Measurements from ENCODE around the gene PEX12. TPM values are rescaled to one million over a fixed set of nuclear protein-coding genes. Genes with fewer than 3 reads are reported as not detected.
"Not testable (repeated sequence)": the region's sequence is repeated elsewhere in the genome, so short reads cannot be mapped to it uniquely, and the experiment has no call there.

The PEX12 gene
- total RNA-seq, 6 experiments from 2014 or later = 6.2 to 9.0 (median 7.2) TPM

DNA sequence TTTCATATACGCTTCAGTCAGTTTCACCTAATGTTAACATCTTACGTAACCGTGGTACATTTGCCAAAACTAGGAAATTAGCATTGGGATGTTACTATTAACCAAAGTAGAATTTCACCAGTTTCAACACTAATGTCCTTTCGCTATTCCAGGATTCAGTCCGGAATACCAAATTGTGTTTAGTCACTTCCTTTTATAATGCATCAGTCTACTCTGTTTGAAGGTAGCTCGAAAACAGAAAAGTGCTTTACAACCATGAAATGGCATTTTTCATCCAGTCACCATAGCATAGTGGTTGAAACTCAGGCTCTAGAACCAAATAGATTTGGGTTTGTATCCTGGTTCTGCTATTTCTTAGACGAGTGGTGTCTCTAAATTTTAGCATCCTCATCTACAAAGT is 38.2 kb upstream of the PEX12 start:
- peaks cover 1% of the 10 kb centered on the region; the same call in 1 of the 2 replicates for H3K36me3 Mint-ChIP-seq (ENCODE audit: low read depth)
- H3K4me3 Mint-ChIP-seq = no peak overlapping the region
- H3K4me1 Mint-ChIP-seq (ENCODE audit: low read depth) = no peaks in the 10 kb centered on the region
- TF ChIP-seq, protein P1, sequence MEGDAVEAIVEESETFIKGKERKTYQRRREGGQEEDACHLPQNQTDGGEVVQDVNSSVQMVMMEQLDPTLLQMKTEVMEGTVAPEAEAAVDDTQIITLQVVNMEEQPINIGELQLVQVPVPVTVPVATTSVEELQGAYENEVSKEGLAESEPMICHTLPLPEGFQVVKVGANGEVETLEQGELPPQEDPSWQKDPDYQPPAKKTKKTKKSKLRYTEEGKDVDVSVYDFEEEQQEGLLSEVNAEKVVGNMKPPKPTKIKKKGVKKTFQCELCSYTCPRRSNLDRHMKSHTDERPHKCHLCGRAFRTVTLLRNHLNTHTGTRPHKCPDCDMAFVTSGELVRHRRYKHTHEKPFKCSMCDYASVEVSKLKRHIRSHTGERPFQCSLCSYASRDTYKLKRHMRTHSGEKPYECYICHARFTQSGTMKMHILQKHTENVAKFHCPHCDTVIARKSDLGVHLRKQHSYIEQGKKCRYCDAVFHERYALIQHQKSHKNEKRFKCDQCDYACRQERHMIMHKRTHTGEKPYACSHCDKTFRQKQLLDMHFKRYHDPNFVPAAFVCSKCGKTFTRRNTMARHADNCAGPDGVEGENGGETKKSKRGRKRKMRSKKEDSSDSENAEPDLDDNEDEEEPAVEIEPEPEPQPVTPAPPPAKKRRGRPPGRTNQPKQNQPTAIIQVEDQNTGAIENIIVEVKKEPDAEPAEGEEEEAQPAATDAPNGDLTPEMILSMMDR (IDR thresholded peaks at IDR 0.05) = no peak
- no peak for DNase-seq
- no peaks in the 10 kb centered on the region for H3K9me3 Mint-ChIP-seq
- H3K27ac Mint-ChIP-seq = no peak overlapping the region
- peaks cover 2% of the 10 kb centered on the region; the same call in 1 of the 2 replicates for H3K27me3 Mint-ChIP-seq (ENCODE audit: insufficient read depth)

DNA sequence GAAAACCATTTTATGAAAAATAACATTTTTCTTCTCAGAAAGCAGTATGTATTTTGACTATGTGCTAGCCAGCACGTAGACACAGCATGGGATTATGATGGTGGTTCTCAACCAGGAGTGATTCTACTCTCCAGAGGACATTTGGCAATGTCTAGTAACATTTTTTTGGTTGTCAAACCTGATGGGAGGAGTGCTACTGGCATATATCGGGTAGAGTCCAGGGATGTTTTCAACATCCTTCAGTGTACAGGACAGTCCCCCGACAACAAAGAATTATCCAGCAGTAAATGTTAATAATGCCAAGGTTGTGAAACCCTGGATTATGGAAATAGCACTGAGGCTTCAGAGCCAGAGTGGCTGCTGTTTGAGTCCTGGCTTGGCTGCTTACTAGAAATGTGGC is 36.4 kb upstream of the PEX12 start:
- H3K27ac Mint-ChIP-seq = no peak overlapping the region

DNA sequence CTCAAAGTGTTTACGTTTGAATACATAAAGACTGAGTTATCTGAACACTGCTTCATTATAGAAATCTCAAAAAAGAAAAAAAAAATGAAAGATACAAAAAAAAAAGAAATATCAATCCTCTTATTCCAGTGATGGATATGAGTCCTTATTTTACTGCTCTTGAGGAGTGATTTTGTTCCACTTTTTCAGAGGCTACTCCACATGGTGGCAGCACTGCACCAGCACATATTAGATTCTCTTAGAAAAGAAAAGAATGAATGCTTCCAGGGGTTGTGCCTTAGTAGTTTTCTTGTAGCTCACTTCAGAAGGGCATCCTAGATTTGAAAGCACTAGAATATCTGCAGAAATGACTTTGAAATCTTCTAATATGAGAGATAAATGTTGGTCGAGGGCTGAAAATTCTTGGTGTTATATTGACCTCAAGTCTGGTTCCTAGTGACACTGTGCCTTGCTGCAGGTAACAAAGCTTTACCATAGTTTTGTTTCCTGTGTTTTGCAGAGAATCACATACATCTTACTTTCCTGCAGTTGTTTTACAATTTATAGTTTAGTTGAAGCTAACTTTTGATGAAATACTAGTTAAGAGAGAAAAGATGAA is 34.7 kb upstream of the PEX12 start:
- Mint-ChIP-seq H3K4me3 (no peak overlapping the region), H3K9me3 (no peaks in the 10 kb centered on the region), H3K4me1 (ENCODE audit: low read depth) (no peaks in the 10 kb centered on the region), H3K27ac (no peak overlapping the region), H3K27me3 (ENCODE audit: insufficient read depth) (no peaks in the 10 kb centered on the region), H3K36me3 (ENCODE audit: low read depth) (peaks cover 6% of the 10 kb centered on the region; the same call in 1 of the 2 replicates)
- TF ChIP-seq, protein P1 (IDR thresholded peaks at IDR 0.05) = peak; percentile 81
- DNase-seq = peak; percentile 50

More for the DNA sequence above, 36.4 kb upstream of the PEX12 start:
- Mint-ChIP-seq H3K4me3 (no peak overlapping the region), H3K9me3 (no peaks in the 10 kb centered on the region), H3K27me3 (ENCODE audit: insufficient read depth) (peaks cover 2% of the 10 kb centered on the region; the same call in 1 of the 2 replicates), H3K36me3 (ENCODE audit: low read depth) (peaks cover 6% of the 10 kb centered on the region; the same call in 1 of the 2 replicates), H3K4me1 (ENCODE audit: low read depth) (no peaks in the 10 kb centered on the region)
- no peak for DNase-seq
- TF ChIP-seq, protein P1 (IDR thresholded peaks at IDR 0.05) = no peak

DNA sequence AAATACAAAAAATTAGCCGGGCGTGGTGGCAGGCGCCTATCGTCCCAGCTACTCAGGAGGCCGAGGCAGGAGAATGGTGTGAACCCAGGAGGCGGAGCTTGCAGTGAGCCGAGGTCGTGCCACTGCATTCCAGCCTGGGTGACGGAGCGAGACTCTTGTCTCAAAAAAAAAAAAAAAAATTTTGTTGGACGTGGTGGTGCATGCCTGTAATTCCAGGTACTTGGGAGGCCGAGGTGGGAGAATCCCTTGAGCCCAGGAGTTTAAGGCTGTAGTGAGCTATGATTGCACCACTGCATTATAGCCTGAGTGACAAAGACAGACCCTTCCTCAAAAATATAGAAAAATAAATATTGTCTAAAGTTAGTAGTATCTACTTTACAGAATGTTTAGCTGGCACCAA is 32.4 kb upstream of the PEX12 start:
- H3K27me3 Mint-ChIP-seq (ENCODE audit: insufficient read depth); H3K27ac Mint-ChIP-seq; DNase-seq; H3K9me3 Mint-ChIP-seq; H3K4me3 Mint-ChIP-seq; H3K4me1 Mint-ChIP-seq (ENCODE audit: low read depth): not testable (repeated sequence)
- peaks cover 16% of the 10 kb centered on the region for H3K36me3 Mint-ChIP-seq (ENCODE audit: low read depth)

DNA sequence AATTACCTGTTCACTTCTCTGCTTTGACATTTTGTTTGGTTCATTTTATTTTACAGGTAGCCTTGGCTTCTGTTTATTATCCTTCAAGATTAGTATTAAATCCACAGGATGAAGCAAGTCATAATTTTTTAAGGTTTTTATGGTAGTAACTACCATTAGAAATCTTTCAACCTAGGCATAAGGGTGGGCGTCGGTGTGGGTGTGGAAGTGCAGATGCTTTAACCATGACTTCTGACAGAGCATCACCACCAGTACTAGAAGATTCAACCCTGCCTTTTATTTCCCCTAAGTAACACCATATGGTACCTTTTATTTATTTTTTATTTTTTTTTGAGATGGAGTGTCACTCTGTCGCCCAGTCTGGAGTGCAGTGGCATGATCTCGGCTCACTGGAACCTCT is 31.5 kb upstream of the PEX12 start:
- TF ChIP-seq, protein P1 (IDR thresholded peaks at IDR 0.05) = no peak
- Mint-ChIP-seq H3K27me3 (ENCODE audit: insufficient read depth) (no peaks in the 10 kb centered on the region), H3K4me1 (ENCODE audit: low read depth) (peaks cover 11% of the 10 kb centered on the region), H3K9me3 (no peaks in the 10 kb centered on the region), H3K4me3 (no peak overlapping the region), H3K36me3 (ENCODE audit: low read depth) (peaks cover 19% of the 10 kb centered on the region), H3K27ac (no peak overlapping the region)
- DNase-seq = no peak

DNA sequence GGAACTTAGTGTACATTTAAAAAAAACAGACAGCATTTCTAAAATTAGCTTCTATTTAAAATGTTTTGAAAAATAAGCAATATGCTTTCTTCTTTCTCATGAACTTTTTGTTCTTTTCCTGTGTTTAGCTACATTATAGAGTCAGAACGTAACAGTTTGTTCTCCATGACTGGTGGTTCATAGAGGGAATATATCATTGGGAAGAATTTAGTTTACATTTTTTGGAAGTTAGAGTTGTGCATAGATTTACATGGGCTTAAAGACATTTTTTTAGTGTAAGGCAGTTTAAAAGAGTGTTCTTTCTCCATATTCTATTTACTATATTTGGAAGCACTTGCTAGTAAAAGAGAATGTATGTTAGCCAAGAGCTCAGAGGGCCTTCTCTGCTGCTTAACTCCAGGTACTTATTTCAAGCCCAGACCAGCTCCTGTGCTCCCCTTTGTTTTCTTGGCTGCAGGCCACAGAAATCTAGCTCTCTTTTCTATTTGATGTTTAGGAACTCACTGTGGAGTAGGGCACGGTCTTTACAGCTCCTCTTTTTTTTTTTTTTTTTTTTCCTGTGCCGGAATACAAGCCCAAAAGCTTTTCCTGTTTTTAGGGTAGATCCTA is 29.0 kb upstream of the PEX12 start:
- no peak overlapping the region for H3K4me3 Mint-ChIP-seq
- H3K27ac Mint-ChIP-seq = no peak overlapping the region
- H3K4me1 Mint-ChIP-seq (ENCODE audit: low read depth) = peaks cover 11% of the 10 kb centered on the region
- peaks cover 31% of the 10 kb centered on the region for H3K36me3 Mint-ChIP-seq (ENCODE audit: low read depth)
- TF ChIP-seq, protein P1 (IDR thresholded peaks at IDR 0.05) = no peak
- no peaks in the 10 kb centered on the region for H3K27me3 Mint-ChIP-seq (ENCODE audit: insufficient read depth)
- DNase-seq = no peak
- H3K9me3 Mint-ChIP-seq = no peaks in the 10 kb centered on the region
